CD14-positive monocyte (primary cell): ENCODE data around the gene ANXA1. TPM values are rescaled to one million over a fixed set of nuclear protein-coding genes. Genes with fewer than 3 reads are reported as not detected.

Experiments used
- DNase-seq, 3 donors: peaks; one replicate each; pipeline ENCODE4 v3.0.0-alpha.2; 2011 to 2022
- H2AFZ ChIP-seq: 2 replicates; pipeline ENCODE4 v1.6.0; 2012; ENCODE audit warnings: mild to moderate bottlenecking, low read depth, low read length, inconsistent platforms; ENCODE audit not compliant: insufficient read depth, poor library complexity, severe bottlenecking
- H3K27ac ChIP-seq, 2 donors: 1 replicate in 1 of 2; 2 replicates in 1 of 2; pipeline ENCODE4 v1.5.1; 2012 to 2013; ENCODE audit warnings: low read length in 2 of 2, control low read depth in 1 of 2, inconsistent platforms in 1 of 2, low read depth in 1 of 2, mild to moderate bottlenecking in 1 of 2
- H3K27me3 ChIP-seq, 2 donors: one replicate each; pipeline versions ENCODE4 v1.6.0 to v1.6.1; 2011 to 2013; ENCODE audit warnings: low read length in 2 of 2; ENCODE audit not compliant: control insufficient read depth in 2 of 2, insufficient read depth in 2 of 2
- H3K36me3 ChIP-seq, 2 donors: replicated peaks in 1 of 2; 1 replicate in 1 of 2; 2 replicates in 1 of 2; pipeline versions ENCODE4 v1.5.1 to v1.6.1; 2012 to 2013; ENCODE audit warnings: low read length in 2 of 2, control low read depth in 1 of 2, inconsistent platforms in 1 of 2, mild to moderate bottlenecking in 1 of 2; ENCODE audit not compliant: insufficient read depth in 2 of 2, control insufficient read depth in 1 of 2
- H3K4me1 ChIP-seq, 2 donors: 1 replicate in 1 of 2; 2 replicates in 1 of 2; pipeline versions ENCODE4 v1.5.1 to v1.6.1; 2012 to 2013; ENCODE audit warnings: low read length in 2 of 2, control low read depth in 1 of 2, inconsistent platforms in 1 of 2, mild to moderate bottlenecking in 1 of 2, moderate library complexity in 1 of 2; ENCODE audit not compliant: insufficient read depth in 2 of 2, control insufficient read depth in 1 of 2
- H3K4me2 ChIP-seq: replicated peaks from 2 replicates; pipeline ENCODE3; 2012; ENCODE audit warnings: low read length, moderate library complexity, mild to moderate bottlenecking; ENCODE audit not compliant: poor library complexity, severe bottlenecking; ENCODE audit errors: extremely low read depth
- H3K4me3 ChIP-seq, 3 experiments: fragments of 200-600 bp in 1 of 3; sonication (generic) in 1 of 3; replicated peaks in 1 of 3; 1 replicate in 2 of 3; 2 replicates in 1 of 3; pipeline ENCODE4 v1.5.1; 2011 to 2013; ENCODE audit warnings: low read length in 3 of 3, mild to moderate bottlenecking in 3 of 3, control low read depth in 2 of 3, low read depth in 2 of 3, inconsistent platforms in 1 of 3, moderate library complexity in 1 of 3
- H3K79me2 ChIP-seq: 2 replicates; pipeline ENCODE4 v1.6.0; 2012; ENCODE audit warnings: mild to moderate bottlenecking, control low read depth, inconsistent platforms, low read length, moderate library complexity; ENCODE audit not compliant: insufficient read depth
- H3K9ac ChIP-seq: 2 replicates; pipeline ENCODE4 v1.6.0; 2017; ENCODE audit warnings: low read length, mild to moderate bottlenecking; ENCODE audit not compliant: insufficient read depth, poor library complexity, severe bottlenecking
- H3K9me3 ChIP-seq, 2 donors: replicated peaks in 1 of 2; 1 replicate in 1 of 2; 2 replicates in 1 of 2; pipeline versions ENCODE4 v1.5.1 to v1.6.1; 2012 to 2013; ENCODE audit warnings: low read length in 2 of 2, control low read depth in 1 of 2; ENCODE audit not compliant: control insufficient read depth in 1 of 2, insufficient read depth in 1 of 2
- H4K20me1 ChIP-seq: 2 replicates; pipeline ENCODE4 v1.6.0; 2012; ENCODE audit warnings: mild to moderate bottlenecking, low read length, control low read depth, moderate library complexity; ENCODE audit not compliant: insufficient read depth
- H3K27ac Mint-ChIP-seq, 7 donors: one replicate each; pipeline ENCODE4 v1.8.0; 2020; ENCODE audit warnings: mild to moderate bottlenecking in 7 of 7, mixed read lengths in 7 of 7, moderate library complexity in 6 of 7, inconsistent platforms in 2 of 7
- H3K27me3 Mint-ChIP-seq, 3 donors: one replicate each; pipeline ENCODE4 v1.8.0; 2021 to 2022; ENCODE audit warnings: low read depth in 3 of 3, mild to moderate bottlenecking in 3 of 3, mixed read lengths in 3 of 3, moderate library complexity in 3 of 3, inconsistent platforms in 1 of 3
- H3K36me3 Mint-ChIP-seq, 2 donors: one replicate each; pipeline ENCODE4 v1.8.0; 2020; ENCODE audit warnings: mixed read lengths in 2 of 2, inconsistent platforms in 1 of 2, mild to moderate bottlenecking in 1 of 2
- H3K4me1 Mint-ChIP-seq: one replicate; pipeline ENCODE4 v1.8.0; 2020; ENCODE audit warnings: mild to moderate bottlenecking, mixed read lengths
- H3K4me3 Mint-ChIP-seq, 2 donors: one replicate each; pipeline ENCODE4 v1.8.0; 2020; ENCODE audit warnings: mild to moderate bottlenecking in 2 of 2, mixed read lengths in 2 of 2, moderate library complexity in 1 of 2
- H3K9me3 Mint-ChIP-seq, 7 donors: one replicate each; pipeline ENCODE4 v1.8.0; 2020 to 2022; ENCODE audit warnings: mixed read lengths in 7 of 7, mild to moderate bottlenecking in 6 of 7, moderate library complexity in 6 of 7, inconsistent platforms in 2 of 7
- CTCF ChIP-seq: fragments of 200-600 bp; IDR thresholded peaks from one replicate; pipeline ENCODE4 v1.8.0; 2022; ENCODE audit warnings: antibody characterized with exemption, mild to moderate bottlenecking
- WGBS: methylation state at CpG from one replicate; pipeline ENCODE4 v1.1.5; 2013; ENCODE audit warnings: missing lambda C conversion rate; ENCODE audit not compliant: insufficient coverage; 5-methylcytosine and 5-hydroxymethylcytosine counted together
- intact Hi-C, 2 donors: fragments of 100-400 bp; cut with micrococcal nuclease; formaldehyde crosslinking; loops; one replicate each; pipeline versions ENCODE4 v1.15.0 to v1.15.1; 2023
- polyA plus RNA-seq, 3 donors: library from polyadenylated mRNA; depleted of rRNA in 1 of 3; unstranded in 2 of 3; stranded (reverse) in 1 of 3; fragments of 300-500 nt in 2 of 3; fragments of >200 nt in 1 of 3; fragmentation: Illumina TruSeq in 2 of 3; gene quantifications; 1 replicate in 2 of 3; 2 replicates in 1 of 3; pipeline ENCODE4 v1.2.3, GENCODE V29; 2012 to 2021

Gene ANXA1
- polyA plus RNA-seq, 3 donors = 992 to 1,546 (median 1,157) TPM

- H3K4me1 ChIP-seq = peaks cover 8 to 19% of the 10 kb centered on the region in 2 donors
- H3K79me2 ChIP-seq = no peaks in the 10 kb centered on the region
- H3K36me3 ChIP-seq = no peaks in the 10 kb centered on the region
- H3K9me3 ChIP-seq = no peaks in the 10 kb centered on the region
- WGBS = no CpG with 5 or more reads among the region's 1 CpG
- H3K9me3 Mint-ChIP-seq = peaks cover 0 to 3% (median 0%) of the 10 kb centered on the region in 7 donors
- no peaks in the 10 kb centered on the region for H3K27me3 ChIP-seq
- H3K27ac Mint-ChIP-seq = peak overlapping the region; percentile 28 to 87 (median 64)
- no peaks in the 10 kb centered on the region for H3K36me3 Mint-ChIP-seq
- peaks cover 26% of the 10 kb centered on the region for H3K4me1 Mint-ChIP-seq
- H3K27ac ChIP-seq = peak overlapping the region in 1 of 2 donors; percentile 61
- H2AFZ ChIP-seq = peak overlapping the region; percentile 32
- H3K27me3 Mint-ChIP-seq = peaks cover 0 to 2% (median 1%) of the 10 kb centered on the region in 3 donors
- no peaks in the 10 kb centered on the region for H4K20me1 ChIP-seq
- intact Hi-C loops = no loop called here
- no peak overlapping the region for H3K9ac ChIP-seq
- H3K4me2 ChIP-seq = peak overlapping the region; percentile 36
- DNase-seq = peak; percentile 16 to 44 (median 32)
- H3K4me3 Mint-ChIP-seq = peak overlapping the region in 1 of 2 donors; percentile 43
- TF ChIP-seq CTCF = no peak
- peak overlapping the region in 1 of 3 experiments; percentile 16 for H3K4me3 ChIP-seq
These were observed 51.3 kb downstream of the ANXA1 start for GRCh38 chr9:73202980-73203379.

GRCh38 chr9:73204936-73205335, 53.3 kb downstream of the ANXA1 start:
- Mint-ChIP-seq H3K27ac (peak overlapping the region in 1 of 7 donors; percentile 17), H3K36me3 (no peaks in the 10 kb centered on the region), H3K9me3 (peaks cover 0 to 3% (median 0%) of the 10 kb centered on the region in 7 donors), H3K27me3 (peaks cover 0 to 3% (median 1%) of the 10 kb centered on the region in 3 donors), H3K4me1 (peaks cover 26% of the 10 kb centered on the region), H3K4me3 (no peak overlapping the region)
- Histone ChIP-seq H3K79me2 (no peaks in the 10 kb centered on the region), H3K36me3 (no peaks in the 10 kb centered on the region), H3K27me3 (no peaks in the 10 kb centered on the region), H3K9ac (no peak overlapping the region), H3K4me3 (no peak overlapping the region), H3K27ac (no peak overlapping the region), H2AFZ (no peak overlapping the region), H3K4me1 (peaks cover 8 to 19% of the 10 kb centered on the region in 2 donors), H3K9me3 (no peaks in the 10 kb centered on the region), H3K4me2 (no peak overlapping the region), H4K20me1 (no peaks in the 10 kb centered on the region)
- intact Hi-C loops = no loop called here
- DNase-seq = peak in 1 of 3 donors; percentile 18
- no peak for TF ChIP-seq CTCF
- WGBS = 43% methylated on average over 2 of the region's 4 CpGs
